ENCODE data around the gene PCCA. TPM values are rescaled to one million over a fixed set of nuclear protein-coding genes. Genes with fewer than 3 reads are reported as not detected.
A peak's percentile ranks its signal among the peaks of the same experiment; 100 is the strongest.
"Not testable (repeated sequence)": the region's sequence is repeated elsewhere in the genome, so short reads cannot be mapped to it uniquely, and the experiment has no call there.

The PCCA gene
- total RNA-seq (2014; rRNA removed; shearing (Covaris generic)): 10.3 and 16.2 TPM in 2 replicates

- DNase-seq (ENCODE audit: low read depth): peak; percentile 92
Measured at GRCh38 chr13:100088644-100089464, at the start of gene PCCA. Gene PCCA, plus strand, starts transcription at chr13:100089093. Its CDS starts 28 bp downstream, at chr13:100089121.

- no peak for DNase-seq (ENCODE audit: low read depth)
Measured at GRCh38 chr13:100039740-100040139, 49.2 kb upstream of the PCCA start.

GRCh38 chr13:100040196-100040595, 48.7 kb upstream of the PCCA start:
- no peak for DNase-seq (ENCODE audit: low read depth)

GRCh38 chr13:100044936-100045335, 44.0 kb upstream of the PCCA start:
- no peak for DNase-seq (ENCODE audit: low read depth)

GRCh38 chr13:100045355-100045754, 43.5 kb upstream of the PCCA start:
- no peak for DNase-seq (ENCODE audit: low read depth)

- DNase-seq (ENCODE audit: low read depth): no peak
Measured at GRCh38 chr13:100051070-100051469, 37.8 kb upstream of the PCCA start.

GRCh38 chr13:100059827-100060226, 29.1 kb upstream of the PCCA start:
- DNase-seq (ENCODE audit: low read depth): no peak

- peak; percentile 17 for DNase-seq (ENCODE audit: low read depth)
Measured at GRCh38 chr13:100063333-100063732, 25.6 kb upstream of the PCCA start.

GRCh38 chr13:100063906-100064305, 25.0 kb upstream of the PCCA start:
- no peak for DNase-seq (ENCODE audit: low read depth)

- no peak for DNase-seq (ENCODE audit: low read depth)
Measured at GRCh38 chr13:100068133-100068931, 20.6 kb upstream of the PCCA start.

- DNase-seq (ENCODE audit: low read depth): no peak
Measured at GRCh38 chr13:100069278-100069677, 19.6 kb upstream of the PCCA start.

- no peak for DNase-seq (ENCODE audit: low read depth)
Measured at GRCh38 chr13:100075700-100076587, 12.9 kb upstream of the PCCA start.

GRCh38 chr13:100079003-100079402, 9.9 kb upstream of the PCCA start:
- not testable (repeated sequence) for DNase-seq (ENCODE audit: low read depth)

GRCh38 chr13:100083401-100083800, 5.5 kb upstream of the PCCA start:
- not testable (repeated sequence) for DNase-seq (ENCODE audit: low read depth)

GRCh38 chr13:100088273-100088643, 635 bp upstream of the PCCA start:
- DNase-seq (ENCODE audit: low read depth): no peak

GRCh38 chr13:100089465-100090032, 656 bp downstream of the PCCA start:
- DNase-seq (ENCODE audit: low read depth): peak; percentile 11

GRCh38 chr13:100090861-100091260, 2.0 kb downstream of the PCCA start:
- DNase-seq (ENCODE audit: low read depth): no peak

- DNase-seq (ENCODE audit: low read depth): no peak
Measured at GRCh38 chr13:100091391-100091790, 2.5 kb downstream of the PCCA start.

- not testable (repeated sequence) for DNase-seq (ENCODE audit: low read depth)
Measured at GRCh38 chr13:100092273-100092672, 3.4 kb downstream of the PCCA start.

- no peak for DNase-seq (ENCODE audit: low read depth)
Measured at GRCh38 chr13:100095498-100095897, 6.6 kb downstream of the PCCA start.

- DNase-seq (ENCODE audit: low read depth): no peak
Measured at GRCh38 chr13:100096526-100096925, 7.6 kb downstream of the PCCA start.
